GM18505 (cell line): ENCODE data around the gene PEX12.
"Not testable (repeated sequence)": the region's sequence is repeated elsewhere in the genome, so short reads cannot be mapped to it uniquely, and the experiment has no call there.

Experiments used
- ATAC-seq: cut with Tn5 transposase; IDR thresholded peaks from one replicate; pipeline ENCODE4 v1.9.1; 2021; ENCODE audit not compliant: unreplicated experiment
- POLR2A ChIP-seq: IDR thresholded peaks from 4 replicates; pipeline ENCODE4 v1.6.1; 2011; ENCODE audit warnings: borderline replicate concordance; ENCODE audit not compliant: insufficient read depth, insufficient read length; ENCODE audit errors: extremely low read depth

PEX12 gene

DNA sequence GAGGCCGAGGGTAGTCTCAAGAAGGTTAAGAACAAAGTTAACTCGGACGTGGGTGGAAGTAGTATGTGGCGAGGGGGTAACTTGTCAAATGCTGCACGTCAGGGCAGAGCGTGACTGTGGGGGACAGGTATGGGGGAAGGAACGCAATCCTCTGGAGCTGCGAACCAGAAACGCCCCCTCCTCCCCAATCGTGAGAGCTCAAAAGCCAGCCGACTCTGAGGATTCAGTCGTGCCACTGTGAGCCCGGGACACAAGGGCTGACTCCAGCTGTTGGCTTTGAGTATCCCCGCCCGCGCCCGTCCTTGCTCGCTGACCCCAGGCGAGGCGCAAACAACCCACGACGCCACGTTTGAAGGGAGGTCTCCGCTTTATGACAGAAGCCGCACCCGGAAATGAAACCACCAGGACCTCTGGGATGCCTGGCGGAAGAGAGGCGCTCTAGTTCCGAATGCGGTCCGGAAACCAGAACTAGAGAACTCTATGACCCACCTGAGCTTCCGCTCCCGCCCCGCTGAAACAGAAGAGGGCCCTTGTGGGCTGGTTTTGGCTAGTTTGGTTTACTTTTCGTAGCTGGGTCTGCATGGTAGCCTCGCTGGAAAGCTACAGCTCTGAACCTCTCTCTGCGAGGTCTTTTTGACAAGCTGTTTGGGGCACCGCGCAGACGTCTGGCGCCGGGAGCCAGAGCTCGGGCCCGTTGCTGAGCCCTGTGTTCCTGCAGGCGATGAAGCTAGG lies at the start of gene PEX12:
Gene PEX12, minus strand, starts transcription at position 375 of the 732 bp plus-strand sequence. CDS start 550 bp downstream, outside the sequence.
- peak; percentile 92 for TF ChIP-seq POLR2A
- ATAC-seq = peak; percentile 82

- no peak for ATAC-seq
- TF ChIP-seq POLR2A = no peak
These were observed 49.0 kb upstream of the PEX12 start for GRCh38 chr17:35627417-35627816.

DNA sequence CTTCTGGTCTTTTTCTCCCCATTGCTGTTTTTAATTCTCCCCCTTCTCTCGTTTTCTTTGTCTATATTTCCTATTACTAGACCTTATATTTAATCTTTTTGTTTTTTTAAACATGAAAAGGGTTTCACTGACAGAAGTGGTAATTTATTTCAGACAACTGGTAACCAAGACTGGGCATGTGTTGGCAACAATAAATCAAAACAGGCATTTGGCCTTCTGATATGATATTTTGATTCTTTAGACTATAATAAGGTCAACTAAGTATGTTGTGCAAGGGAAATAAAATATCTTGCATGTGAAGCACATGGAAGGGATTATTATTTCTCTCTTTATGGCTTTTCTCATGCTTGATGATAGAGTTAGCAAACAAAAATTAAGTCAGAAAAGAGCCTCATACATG lies 43.4 kb upstream of the PEX12 start:
- no peak for ATAC-seq
- TF ChIP-seq POLR2A = no peak

GRCh38 chr17:35618628-35619027 lies 40.3 kb upstream of the PEX12 start:
- no peak for TF ChIP-seq POLR2A
- ATAC-seq = no peak

DNA sequence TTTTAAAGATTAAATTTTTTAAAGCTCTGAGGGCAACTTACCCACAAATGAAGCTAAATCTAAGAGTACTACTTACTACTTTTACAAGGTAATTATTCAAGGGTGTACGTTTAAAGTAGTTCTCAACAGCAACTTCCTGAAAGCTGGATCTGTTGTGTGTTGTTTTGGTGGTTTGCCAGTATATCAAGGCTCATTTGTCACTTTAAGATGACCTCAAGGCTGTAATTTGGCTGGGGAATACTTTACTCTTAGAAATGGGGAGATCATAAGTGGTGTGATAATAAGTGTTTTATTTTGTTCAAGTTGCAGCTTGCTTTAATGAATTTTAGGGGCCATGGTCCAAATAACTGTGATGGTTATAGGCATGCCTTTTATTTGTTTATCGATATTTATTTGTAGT lies 39.1 kb upstream of the PEX12 start:
- TF ChIP-seq POLR2A = no peak
- no peak for ATAC-seq

DNA sequence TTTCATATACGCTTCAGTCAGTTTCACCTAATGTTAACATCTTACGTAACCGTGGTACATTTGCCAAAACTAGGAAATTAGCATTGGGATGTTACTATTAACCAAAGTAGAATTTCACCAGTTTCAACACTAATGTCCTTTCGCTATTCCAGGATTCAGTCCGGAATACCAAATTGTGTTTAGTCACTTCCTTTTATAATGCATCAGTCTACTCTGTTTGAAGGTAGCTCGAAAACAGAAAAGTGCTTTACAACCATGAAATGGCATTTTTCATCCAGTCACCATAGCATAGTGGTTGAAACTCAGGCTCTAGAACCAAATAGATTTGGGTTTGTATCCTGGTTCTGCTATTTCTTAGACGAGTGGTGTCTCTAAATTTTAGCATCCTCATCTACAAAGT lies 38.2 kb upstream of the PEX12 start:
- no peak for ATAC-seq
- no peak for TF ChIP-seq POLR2A

- no peak for TF ChIP-seq POLR2A
- ATAC-seq = no peak
These were observed 36.4 kb upstream of the PEX12 start for GRCh38 chr17:35614810-35615209.

- TF ChIP-seq POLR2A = no peak
- no peak for ATAC-seq
These were observed 34.7 kb upstream of the PEX12 start for GRCh38 chr17:35612924-35613521.

GRCh38 chr17:35610746-35611145 lies 32.4 kb upstream of the PEX12 start:
- not testable (repeated sequence) for ATAC-seq

DNA sequence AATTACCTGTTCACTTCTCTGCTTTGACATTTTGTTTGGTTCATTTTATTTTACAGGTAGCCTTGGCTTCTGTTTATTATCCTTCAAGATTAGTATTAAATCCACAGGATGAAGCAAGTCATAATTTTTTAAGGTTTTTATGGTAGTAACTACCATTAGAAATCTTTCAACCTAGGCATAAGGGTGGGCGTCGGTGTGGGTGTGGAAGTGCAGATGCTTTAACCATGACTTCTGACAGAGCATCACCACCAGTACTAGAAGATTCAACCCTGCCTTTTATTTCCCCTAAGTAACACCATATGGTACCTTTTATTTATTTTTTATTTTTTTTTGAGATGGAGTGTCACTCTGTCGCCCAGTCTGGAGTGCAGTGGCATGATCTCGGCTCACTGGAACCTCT lies 31.5 kb upstream of the PEX12 start:
- no peak for TF ChIP-seq POLR2A
- no peak for ATAC-seq

- no peak for ATAC-seq
- no peak for TF ChIP-seq POLR2A
These were observed 29.0 kb upstream of the PEX12 start for GRCh38 chr17:35607239-35607847.

DNA sequence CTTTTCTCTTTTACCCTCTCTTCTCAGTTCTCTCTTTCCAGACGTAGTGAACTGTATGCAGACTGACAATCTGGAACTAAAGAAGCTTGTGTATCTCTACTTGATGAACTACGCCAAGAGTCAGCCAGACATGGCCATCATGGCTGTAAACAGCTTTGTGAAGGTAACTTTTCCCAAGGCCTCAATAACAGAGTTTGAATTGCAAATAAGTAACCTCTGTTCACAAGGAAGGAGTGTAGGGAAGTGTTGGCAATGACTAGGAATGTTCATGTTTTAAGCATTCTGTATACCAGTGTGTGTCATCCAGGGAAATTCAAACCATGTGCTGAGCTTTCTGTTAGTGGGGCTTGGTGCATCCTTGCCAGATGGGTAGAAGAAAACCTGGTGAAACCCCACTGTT lies 27.3 kb upstream of the PEX12 start:
- no peak for ATAC-seq
- TF ChIP-seq POLR2A = no peak

DNA sequence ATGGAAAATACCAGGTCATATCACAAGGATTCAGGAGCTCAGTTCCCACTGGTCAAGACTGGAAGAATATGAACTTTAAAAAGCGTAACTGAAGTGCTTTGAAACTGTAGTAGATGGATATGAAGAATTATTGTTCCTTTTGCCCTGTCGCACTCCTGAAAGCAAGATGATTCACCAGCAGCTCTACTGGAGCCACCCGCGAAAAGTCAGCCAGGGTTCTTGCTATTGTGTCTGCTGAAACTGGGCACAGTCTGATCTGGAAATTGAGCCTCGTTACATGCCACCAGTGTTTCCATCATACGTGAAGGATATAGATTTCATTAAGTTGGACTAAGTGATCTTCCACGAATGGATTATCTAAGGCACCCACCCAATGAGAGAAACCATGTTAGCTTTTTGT lies 25.3 kb upstream of the PEX12 start:
- no peak for ATAC-seq
- TF ChIP-seq POLR2A = no peak

GRCh38 chr17:35597604-35598003 lies 19.2 kb upstream of the PEX12 start:
- no peak for ATAC-seq
- no peak for TF ChIP-seq POLR2A

GRCh38 chr17:35596530-35597233 lies 18.3 kb upstream of the PEX12 start:
- no peak for ATAC-seq
- TF ChIP-seq POLR2A = no peak

DNA sequence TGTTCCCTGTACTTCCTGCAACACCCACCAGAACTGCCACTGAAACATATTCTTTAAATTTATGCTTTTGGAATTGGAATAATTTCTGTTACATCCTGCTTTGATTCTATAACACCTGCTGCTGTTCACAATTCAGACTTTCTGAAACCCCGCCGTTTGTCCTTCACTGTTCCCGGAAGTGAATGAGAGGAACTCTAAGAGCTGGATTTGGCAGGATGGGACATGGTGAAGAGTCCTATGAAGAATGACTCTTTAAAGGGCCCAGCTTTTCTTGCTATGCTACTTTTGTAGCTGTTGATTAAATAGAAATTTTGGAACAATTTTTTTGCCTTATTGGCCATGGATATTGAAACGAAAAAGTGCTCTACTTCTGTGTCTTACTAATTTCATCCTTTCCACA lies 17.7 kb upstream of the PEX12 start:
- no peak for TF ChIP-seq POLR2A
- ATAC-seq = no peak
